H1 (cell line): ENCODE data around the gene ZBTB20. TPM values are rescaled to one million over a fixed set of nuclear protein-coding genes. Genes with fewer than 3 reads are reported as not detected.

ENCODE experiments used
- CTCF ChIA-PET: fragments of 300-600 bp; sonication (Branson Sonifier 250); formaldehyde crosslinking; loops from one replicate; lab custom pipeline; 2021; ENCODE audit not compliant: partially characterized antibody; lab: Charles Lee
- POLR2A ChIA-PET: fragments of 300-600 bp; sonication (Branson Sonifier 250); formaldehyde crosslinking; loops from one replicate; lab custom pipeline; 2021; ENCODE audit warnings: inconsistent platforms; ENCODE audit not compliant: partially characterized antibody; lab: Charles Lee
- DNase-seq, 2 experiments: peaks; one replicate each; pipeline versions ENCODE4 v3.0.0 to v3.0.0-alpha.2; 2010 to 2022; ENCODE audit warnings: low spot score in 2 of 2, low read depth in 1 of 2, mixed read lengths in 1 of 2
- FAIRE-seq: peaks from 2 replicates; lab custom pipeline; 2011; peaks lifted over from hg19 to GRCh38; lab: Jason Lieb, UNC
- H2AFZ ChIP-seq: 2 replicates; pipeline ENCODE4 v1.8.1; 2012; ENCODE audit warnings: low read length, inconsistent platforms
- H2AK5ac ChIP-seq: 2 replicates; pipeline ENCODE4 v1.6.1; 2013; ENCODE audit warnings: low read depth, low read length
- H2BK120ac ChIP-seq: replicated peaks from 2 replicates; pipeline ENCODE3; 2013; ENCODE audit warnings: low read depth, low read length, inconsistent platforms
- H2BK12ac ChIP-seq: 2 replicates; pipeline ENCODE4 v1.6.1; 2013; ENCODE audit warnings: low read depth, low read length
- H2BK15ac ChIP-seq: 2 replicates; pipeline ENCODE4 v1.6.1; 2013; ENCODE audit warnings: low read length
- H2BK20ac ChIP-seq: 2 replicates; pipeline ENCODE4 v1.6.1; 2013; ENCODE audit warnings: low read length
- H2BK5ac ChIP-seq: 2 replicates; pipeline ENCODE4 v1.6.1; 2013; ENCODE audit warnings: low read depth, low read length
- H3K14ac ChIP-seq: 2 replicates; pipeline ENCODE4 v1.6.1; 2013; ENCODE audit warnings: inconsistent platforms; ENCODE audit not compliant: insufficient read length
- H3K18ac ChIP-seq: 2 replicates; pipeline ENCODE4 v1.6.1; 2013; ENCODE audit warnings: low read length; ENCODE audit errors: extremely low read depth
- H3K23ac ChIP-seq: 2 replicates; pipeline ENCODE4 v1.6.1; 2013; ENCODE audit warnings: inconsistent platforms; ENCODE audit not compliant: insufficient read length
- H3K23me2 ChIP-seq: 2 replicates; pipeline ENCODE4 v1.6.1; 2013; ENCODE audit warnings: low read depth, low read length
- H3K27ac ChIP-seq: 2 replicates; pipeline ENCODE4 v1.6.1; 2011; ENCODE audit warnings: low read depth, low read length, inconsistent platforms
- H3K27me3 ChIP-seq, 4 experiments: replicated peaks in 1 of 4; 1 replicate in 1 of 4; 2 replicates in 3 of 4; pipeline versions ENCODE4 v1.6.1 to v1.8.1; 2011 to 2013; ENCODE audit warnings: low read length in 3 of 4, mild to moderate bottlenecking in 3 of 4, inconsistent platforms in 2 of 4, mixed read lengths in 2 of 4, moderate library complexity in 1 of 4; ENCODE audit not compliant: control insufficient read depth in 3 of 4, insufficient read depth in 3 of 4; ENCODE audit errors: extremely low read depth in 1 of 4
- H3K36me3 ChIP-seq, 4 experiments: 2 replicates each; pipeline versions ENCODE4 v1.6.1 to v1.8.1; 2011 to 2013; ENCODE audit warnings: mild to moderate bottlenecking in 4 of 4, low read length in 3 of 4, moderate library complexity in 2 of 4, control low read depth in 1 of 4, inconsistent platforms in 1 of 4; ENCODE audit not compliant: insufficient read depth in 4 of 4, control insufficient read depth in 2 of 4
- H3K4ac ChIP-seq: replicated peaks from 2 replicates; pipeline ENCODE3; 2013; ENCODE audit warnings: low read length, low read depth, mixed read lengths, inconsistent platforms; ENCODE audit not compliant: insufficient read length
- H3K4me1 ChIP-seq, 4 experiments: replicated peaks in 1 of 4; 1 replicate in 1 of 4; 2 replicates in 3 of 4; pipeline versions ENCODE4 v1.6.1 to v1.8.1; 2011 to 2013; ENCODE audit warnings: low read length in 3 of 4, inconsistent platforms in 2 of 4, mixed read lengths in 1 of 4; ENCODE audit not compliant: insufficient read depth in 4 of 4, control insufficient read depth in 3 of 4
- H3K4me2 ChIP-seq, 2 experiments: 2 replicates each; pipeline versions ENCODE4 v1.6.1 to v1.8.1; 2011 to 2013; ENCODE audit warnings: low read depth in 2 of 2, low read length in 2 of 2, control low read depth in 1 of 2, inconsistent platforms in 1 of 2, mild to moderate bottlenecking in 1 of 2; ENCODE audit not compliant: insufficient read depth in 1 of 2
- H3K4me3 ChIP-seq, 4 experiments: fragments of 200-600, 300-600 bp in 1 of 4; sonication (generic), shearing (Covaris generic), sonication (Bioruptor Twin) in 1 of 4; 2 replicates each; pipeline versions ENCODE4 v1.5.1 to v1.8.1; 2011 to 2016; ENCODE audit warnings: low read length in 4 of 4, low read depth in 3 of 4, control low read depth in 2 of 4, inconsistent platforms in 2 of 4, mild to moderate bottlenecking in 2 of 4, mixed read lengths in 1 of 4, moderate library complexity in 1 of 4; ENCODE audit not compliant: insufficient read depth in 2 of 4; ENCODE audit errors: extremely low read depth in 1 of 4
- H3K56ac ChIP-seq: replicated peaks from 2 replicates; pipeline ENCODE3; 2013; ENCODE audit warnings: low read depth, mild to moderate bottlenecking, mixed read lengths, low read length, inconsistent platforms; ENCODE audit not compliant: insufficient read length
- H3K79me1 ChIP-seq: 2 replicates; pipeline ENCODE4 v1.6.1; 2013; ENCODE audit warnings: low read depth, low read length, control low read depth
- H3K79me2 ChIP-seq, 2 experiments: 2 replicates each; pipeline versions ENCODE4 v1.6.1 to v1.8.1; 2012 to 2013; ENCODE audit warnings: low read length in 2 of 2, mild to moderate bottlenecking in 2 of 2, inconsistent platforms in 1 of 2; ENCODE audit not compliant: insufficient read depth in 2 of 2, control insufficient read depth in 1 of 2
- H3K9ac ChIP-seq, 4 experiments: replicated peaks in 1 of 4; 1 replicate in 1 of 4; 2 replicates in 3 of 4; pipeline versions ENCODE4 v1.6.1 to v1.8.1; 2011 to 2013; ENCODE audit warnings: low read depth in 3 of 4, low read length in 3 of 4, control low read depth in 2 of 4, mild to moderate bottlenecking in 2 of 4, moderate library complexity in 2 of 4, inconsistent platforms in 1 of 4; ENCODE audit errors: extremely low read depth in 1 of 4
- H3K9me3 ChIP-seq, 2 experiments: 2 replicates each; pipeline versions ENCODE4 v1.6.1 to v1.8.1; 2012 to 2013; ENCODE audit warnings: mild to moderate bottlenecking in 2 of 2, moderate library complexity in 2 of 2, control low read depth in 1 of 2, inconsistent platforms in 1 of 2, low read depth in 1 of 2, low read length in 1 of 2, mixed read lengths in 1 of 2; ENCODE audit not compliant: insufficient read depth in 2 of 2
- H4K20me1 ChIP-seq, 2 experiments: replicated peaks in 1 of 2; 2 replicates each; pipeline versions ENCODE3 to v1.8.1; 2011 to 2013; ENCODE audit warnings: inconsistent platforms in 2 of 2, low read length in 2 of 2, mild to moderate bottlenecking in 1 of 2; ENCODE audit not compliant: insufficient read depth in 2 of 2, control insufficient read depth in 1 of 2
- H4K5ac ChIP-seq: 2 replicates; pipeline ENCODE4 v1.6.1; 2013; ENCODE audit warnings: low read length, low read depth, mixed read lengths, inconsistent platforms; ENCODE audit not compliant: insufficient read length
- H4K8ac ChIP-seq: 2 replicates; pipeline ENCODE4 v1.8.0; 2013; ENCODE audit warnings: mild to moderate bottlenecking, moderate library complexity, low read length, inconsistent platforms; ENCODE audit not compliant: insufficient read depth; ENCODE audit errors: extremely low read depth
- H4K91ac ChIP-seq: replicated peaks from 2 replicates; pipeline ENCODE3; 2013; ENCODE audit warnings: low read length, mixed read lengths, inconsistent platforms; ENCODE audit not compliant: insufficient read length
- RXRA ChIP-seq: IDR thresholded peaks from 2 replicates; pipeline ENCODE4 v1.6.1; 2011; ENCODE audit warnings: low read depth, mild to moderate bottlenecking, low read length, moderate library complexity; ENCODE audit not compliant: insufficient read depth
- SIRT6 ChIP-seq: IDR thresholded peaks from one replicate; pipeline ENCODE4 v1.7.1; 2012; ENCODE audit warnings: low read length, inconsistent platforms
- SIX5 ChIP-seq: IDR thresholded peaks from 2 replicates; pipeline ENCODE4 v1.6.1; 2011; ENCODE audit warnings: mild to moderate bottlenecking, low read depth, low read length
- WGBS, 2 experiments: shearing (Covaris generic) in 1 of 2; methylation state at CpG; one replicate each; pipeline versions ENCODE4 v1.1.6 to v1.1.7; 2013 to 2015; ENCODE audit warnings: low lambda C conversion rate in 2 of 2, mixed read lengths in 2 of 2, inconsistent platforms in 1 of 2, low coverage in 1 of 2, missing lambda C conversion rate in 1 of 2; ENCODE audit not compliant: insufficient replicate concordance in 2 of 2, insufficient coverage in 1 of 2, insufficient read length in 1 of 2; ENCODE audit errors: extremely low coverage in 1 of 2, missing lambda C conversion rate in 1 of 2; 5-methylcytosine and 5-hydroxymethylcytosine counted together
- polyA plus RNA-seq, 7 experiments: library from polyadenylated mRNA; depleted of rRNA in 3 of 7; stranded (reverse) in 5 of 7; unstranded in 2 of 7; fragments of >200 nt in 5 of 7; fragments of 200-250 nt in 2 of 7; gene quantifications; 1 replicate in 5 of 7; 2 replicates in 1 of 7; 4 replicates in 1 of 7; pipeline versions ENCODE4 v1.2.1 to v1.2.3, GENCODE V29; 2011 to 2013; ENCODE audit warnings: missing spikeins in 2 of 7, mixed read lengths in 2 of 7
- total RNA-seq: library from RNA; stranded (reverse); fragmentation: NEBNext Ultra II Directional; extraction: Animal tissue kit (Norgen Biotek cat#: 25700); gene quantifications from 2 replicates; pipeline ENCODE4 v1.2.1, GENCODE V29; 2021

Gene ZBTB20
- total and polyA plus RNA-seq, 2 of the 8 experiments (the other 6 are each of a cell fraction or from before 2014, with no cell fraction given): 0.35 to 1.3 TPM

DNA sequence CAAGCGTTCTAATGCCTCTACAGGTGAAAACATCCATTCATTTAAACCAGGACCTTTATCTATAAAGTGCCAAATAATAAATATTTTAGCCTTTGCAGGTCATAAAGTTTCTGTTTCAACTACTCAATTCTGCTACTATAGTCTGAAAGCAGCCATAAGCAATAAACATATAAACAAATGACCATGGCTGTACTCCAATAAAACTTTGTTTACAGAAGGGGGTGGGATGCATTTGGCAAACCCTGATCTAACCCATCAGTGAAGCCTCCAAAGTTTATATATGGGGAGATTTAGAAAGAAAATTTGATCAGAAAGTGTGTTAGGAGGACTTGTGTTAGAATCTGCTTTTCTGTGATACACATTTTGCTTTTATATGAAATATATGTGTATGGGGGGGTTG is 161.3 kb downstream of the ZBTB20 start:
- H2BK5ac ChIP-seq: no peak overlapping the region
- no peaks in the 10 kb centered on the region for H3K36me3 ChIP-seq
- H3K4me2 ChIP-seq: no peak overlapping the region
- no peak overlapping the region for H4K91ac ChIP-seq
- ChIA-PET POLR2A (no interaction called here), CTCF (no interaction called here)
- H2BK120ac ChIP-seq: no peak overlapping the region
- H4K5ac ChIP-seq: no peak overlapping the region
- H3K79me1 ChIP-seq: no peaks in the 10 kb centered on the region
- H2AFZ ChIP-seq: no peak overlapping the region
- TF ChIP-seq SIRT6 (no peak), SIX5 (no peak), RXRA (no peak)
- H3K4me3 ChIP-seq: no peak overlapping the region
- H4K8ac ChIP-seq: no peak overlapping the region
- no peaks in the 10 kb centered on the region for H3K23me2 ChIP-seq
- no peak for DNase-seq
- no peak overlapping the region for H3K9ac ChIP-seq
- no peak overlapping the region for H3K23ac ChIP-seq
- no peak overlapping the region for H2BK20ac ChIP-seq
- no peak overlapping the region for H3K18ac ChIP-seq
- no peak overlapping the region for H3K14ac ChIP-seq
- H3K79me2 ChIP-seq: no peaks in the 10 kb centered on the region
- FAIRE-seq: no peak
- H2AK5ac ChIP-seq: no peak overlapping the region
- 71% methylated on average over 1 of the region's 1 CpG; no CpG with 5 or more reads in 1 of the 2 experiments for WGBS, 2 experiments
- no peak overlapping the region for H2BK12ac ChIP-seq
- H4K20me1 ChIP-seq: no peaks in the 10 kb centered on the region
- H3K9me3 ChIP-seq: no peaks in the 10 kb centered on the region
- no peaks in the 10 kb centered on the region for H3K27me3 ChIP-seq
- no peak overlapping the region for H3K4ac ChIP-seq
- no peak overlapping the region for H3K27ac ChIP-seq
- H3K4me1 ChIP-seq: no peaks in the 10 kb centered on the region
- no peak overlapping the region for H2BK15ac ChIP-seq
- no peak overlapping the region for H3K56ac ChIP-seq
